RKO (cell line): ENCODE measurements around the gene LRFN4.
A peak's percentile ranks its signal among the peaks of the same experiment; 100 is the strongest.

ENCODE experiments used
- DNase-seq: peaks from one replicate; pipeline ENCODE4 v3.0.0-alpha.2; 2016; ENCODE audit warnings: low spot score

Gene LRFN4

DNA sequence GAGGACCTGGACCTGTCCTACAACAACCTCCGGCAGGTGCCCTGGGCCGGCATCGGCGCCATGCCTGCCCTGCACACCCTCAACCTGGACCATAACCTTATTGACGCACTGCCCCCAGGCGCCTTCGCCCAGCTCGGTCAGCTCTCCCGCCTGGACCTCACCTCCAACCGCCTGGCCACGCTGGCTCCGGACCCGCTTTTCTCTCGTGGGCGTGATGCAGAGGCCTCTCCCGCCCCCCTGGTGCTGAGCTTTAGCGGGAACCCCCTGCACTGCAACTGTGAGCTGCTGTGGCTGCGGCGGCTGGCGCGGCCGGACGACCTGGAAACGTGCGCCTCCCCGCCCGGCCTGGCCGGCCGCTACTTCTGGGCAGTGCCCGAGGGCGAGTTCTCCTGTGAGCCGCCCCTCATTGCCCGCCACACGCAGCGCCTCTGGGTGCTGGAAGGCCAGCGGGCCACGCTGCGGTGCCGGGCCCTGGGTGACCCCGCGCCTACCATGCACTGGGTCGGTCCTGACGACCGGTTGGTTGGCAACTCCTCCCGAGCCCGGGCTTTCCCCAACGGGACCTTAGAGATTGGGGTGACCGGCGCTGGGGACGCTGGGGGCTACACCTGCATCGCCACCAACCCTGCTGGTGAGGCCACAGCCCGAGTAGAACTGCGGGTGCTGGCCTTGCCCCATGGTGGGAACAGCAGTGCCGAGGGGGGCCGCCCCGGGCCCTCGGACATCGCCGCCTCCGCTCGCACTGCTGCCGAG lies 1.5 kb downstream of the LRFN4 start:
- DNase-seq, result no peak

- DNase-seq, result no peak
Observed at GRCh38 chr11:66858939-66859685, 2.2 kb downstream of the LRFN4 start.

DNA sequence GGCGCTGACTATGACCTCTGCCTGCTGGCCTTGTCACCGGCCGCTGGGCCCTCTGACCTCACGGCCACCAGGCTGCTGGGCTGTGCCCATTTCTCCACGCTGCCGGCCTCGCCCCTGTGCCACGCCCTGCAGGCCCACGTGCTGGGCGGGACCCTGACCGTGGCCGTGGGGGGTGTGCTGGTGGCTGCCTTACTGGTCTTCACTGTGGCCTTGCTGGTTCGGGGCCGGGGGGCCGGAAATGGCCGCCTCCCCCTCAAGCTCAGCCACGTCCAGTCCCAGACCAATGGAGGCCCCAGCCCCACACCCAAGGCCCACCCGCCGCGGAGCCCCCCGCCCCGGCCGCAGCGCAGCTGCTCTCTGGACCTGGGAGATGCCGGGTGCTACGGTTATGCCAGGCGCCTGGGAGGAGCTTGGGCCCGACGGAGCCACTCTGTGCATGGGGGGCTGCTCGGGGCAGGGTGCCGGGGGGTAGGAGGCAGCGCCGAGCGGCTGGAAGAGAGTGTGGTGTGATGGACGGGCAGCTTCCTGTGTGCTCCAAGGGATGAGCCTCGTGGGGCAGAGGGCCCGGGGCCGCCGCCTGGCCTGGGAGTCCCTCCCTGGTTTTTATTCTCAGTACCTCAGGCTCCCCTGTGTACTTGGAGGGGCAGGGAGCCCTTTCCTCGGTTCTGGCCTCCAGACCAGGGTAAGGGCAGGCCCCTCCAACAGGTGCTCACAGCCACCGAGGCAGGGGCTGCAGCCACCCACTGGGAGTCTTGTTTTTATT lies 3.0 kb downstream of the LRFN4 start:
- no peak for DNase-seq

DNA sequence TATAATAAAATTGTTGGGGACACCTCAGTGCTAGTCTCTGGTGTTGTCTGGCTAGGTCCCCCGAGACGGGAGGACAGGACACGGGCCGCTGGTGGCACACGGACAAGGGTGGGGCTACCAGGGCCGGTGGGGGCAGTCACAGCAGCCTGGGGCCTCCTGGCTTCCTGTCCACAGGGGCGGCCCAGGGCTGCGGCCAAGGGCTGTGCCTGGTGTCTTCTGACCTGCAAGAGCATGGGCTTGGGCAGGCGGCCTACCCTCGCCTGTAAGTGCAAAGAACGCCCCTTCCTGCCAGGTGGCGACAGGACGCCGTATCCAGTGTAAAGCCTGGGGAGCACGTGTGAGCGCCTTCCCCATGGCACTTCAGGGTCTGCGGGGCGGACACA lies 3.6 kb downstream of the LRFN4 start:
- DNase-seq, result no peak

DNA sequence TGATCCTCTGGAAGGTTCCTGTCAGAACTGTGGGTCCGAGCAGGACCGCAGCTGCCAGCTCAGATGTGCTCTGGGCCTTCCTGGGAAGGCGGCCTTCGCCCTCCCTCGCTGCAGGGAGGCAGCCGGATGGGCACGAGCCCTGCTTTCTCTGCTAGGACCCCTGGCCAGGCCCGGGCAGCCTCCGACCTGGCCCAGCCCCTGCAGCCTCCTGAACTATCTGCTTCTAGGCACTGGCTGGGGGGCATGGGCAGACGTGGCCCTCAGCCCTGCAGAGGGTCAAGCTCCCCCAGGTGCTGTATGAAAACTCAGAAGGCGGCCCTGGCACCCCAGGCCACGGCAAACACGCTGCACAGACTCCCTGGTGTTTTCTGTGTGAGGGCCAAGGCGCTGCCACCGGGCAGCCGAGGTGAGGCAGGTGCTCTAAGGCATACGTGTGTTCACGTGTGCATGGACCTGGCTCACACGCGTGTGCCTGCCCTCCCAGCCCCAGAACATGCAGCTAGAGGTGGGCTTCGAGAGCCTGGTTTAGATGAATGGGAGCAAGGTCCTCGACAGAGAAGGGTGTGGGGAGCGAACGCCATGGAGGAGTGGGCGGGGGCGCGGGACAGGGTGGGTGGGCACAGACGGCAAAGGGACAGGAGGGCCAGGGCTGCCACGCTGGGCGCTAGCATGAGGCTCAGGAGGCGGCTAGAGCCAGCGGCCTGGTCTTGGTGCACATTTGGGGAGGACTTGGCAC lies 4.3 kb downstream of the LRFN4 start:
- no peak for DNase-seq

DNA sequence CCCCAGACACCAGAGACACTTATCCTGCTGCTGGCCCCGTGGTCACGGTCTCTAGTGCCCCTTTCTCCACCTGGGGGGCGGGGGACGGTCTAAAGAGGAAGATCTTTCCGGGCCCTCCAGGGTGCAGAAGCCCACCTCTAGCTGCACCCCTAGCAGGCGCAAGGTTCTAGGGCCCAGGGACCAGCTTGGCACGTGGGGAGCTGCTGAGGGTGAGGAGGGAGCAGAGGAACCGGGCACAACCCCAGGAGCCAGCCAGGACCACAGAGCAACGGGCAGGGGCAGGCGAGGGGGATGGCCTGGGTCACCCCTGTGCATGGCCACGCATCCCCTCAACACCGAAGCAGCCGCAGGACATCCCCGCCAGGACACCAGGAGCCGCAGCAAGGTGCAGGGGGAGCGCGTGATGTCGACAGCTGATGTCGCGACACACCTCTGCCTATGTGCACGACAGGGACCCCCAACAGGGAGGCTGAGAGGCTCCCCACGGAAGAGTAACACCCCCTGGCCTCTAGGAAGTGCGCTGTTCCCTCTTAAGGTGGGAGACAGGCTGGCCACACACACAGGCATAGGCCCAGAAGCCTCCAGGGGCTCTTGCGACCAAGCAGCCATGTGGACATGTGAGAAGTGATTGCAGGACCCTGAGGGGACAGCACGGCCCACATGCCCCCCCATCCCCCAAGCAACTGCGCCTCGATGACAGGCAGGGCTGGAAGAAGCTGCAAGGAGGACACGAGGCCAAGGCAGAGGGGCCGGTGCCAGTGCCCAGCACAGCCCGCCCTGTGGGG lies 5.1 kb downstream of the LRFN4 start:
- no peak for DNase-seq

GRCh38 chr11:66862559-66863037 lies 5.7 kb downstream of the LRFN4 start:
- DNase-seq, result no peak

GRCh38 chr11:66863428-66864125 lies 6.7 kb downstream of the LRFN4 start:
- DNase-seq, result no peak

DNA sequence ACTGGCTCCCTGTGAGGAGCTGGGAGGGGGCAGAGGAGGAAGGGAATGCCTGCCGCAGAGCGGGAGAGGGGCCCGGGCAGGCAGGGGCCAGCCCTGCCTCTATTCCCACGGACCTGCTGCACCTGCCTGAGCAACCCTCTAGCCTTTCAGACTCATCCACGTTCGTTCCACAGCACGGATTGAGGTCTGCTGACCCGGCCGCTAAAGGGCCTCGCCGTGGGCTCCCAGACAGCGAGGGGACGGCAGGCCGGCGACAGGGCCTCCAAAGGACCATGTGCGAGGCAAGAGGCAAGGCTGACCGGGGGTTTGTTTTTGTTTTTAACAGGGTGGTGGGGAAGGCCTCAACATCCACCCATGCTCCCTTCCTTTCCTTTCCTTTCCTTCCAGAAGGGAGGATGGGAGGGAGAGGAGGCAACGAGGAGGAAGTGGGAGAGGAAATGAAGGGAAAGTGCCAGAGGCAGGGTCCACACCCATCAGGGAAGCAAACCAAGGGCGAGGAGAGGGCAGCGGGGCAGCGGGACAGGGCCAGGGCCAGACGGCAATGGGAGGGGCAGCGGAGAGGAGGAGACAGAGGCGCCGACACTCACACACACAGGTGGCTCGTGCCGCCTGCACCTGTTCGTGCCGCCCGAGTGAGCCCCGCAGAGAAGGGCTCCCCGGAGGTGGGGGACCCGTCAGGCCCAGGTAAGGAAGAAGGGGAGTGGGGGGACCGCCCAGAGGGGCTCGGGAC lies 7.5 kb downstream of the LRFN4 start:
- no peak for DNase-seq

GRCh38 chr11:66864924-66865697 lies 8.2 kb downstream of the LRFN4 start:
- peak; percentile 23 for DNase-seq

DNA sequence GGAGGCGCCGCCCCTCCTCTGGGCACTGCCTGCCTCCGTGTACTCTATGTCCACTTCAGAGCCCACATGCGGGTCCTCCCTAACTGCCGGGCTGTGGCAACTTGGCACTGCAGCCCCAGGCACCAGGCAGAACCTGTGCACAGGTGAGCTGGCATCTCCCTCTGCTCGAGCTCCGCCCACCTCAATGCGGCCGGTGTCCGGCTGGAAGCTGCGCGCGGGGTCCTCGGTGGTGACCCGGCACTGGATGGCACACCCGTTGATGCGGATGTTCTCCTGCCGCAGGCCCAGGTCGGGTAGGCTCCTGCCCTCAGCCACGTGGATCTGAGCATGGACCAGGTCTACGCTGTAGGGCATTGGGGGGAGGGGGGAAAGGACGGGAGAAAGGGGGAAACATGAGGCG lies 9.1 kb downstream of the LRFN4 start:
- DNase-seq, result no peak

- DNase-seq, result no peak
Observed at GRCh38 chr11:66866511-66866986, 9.7 kb downstream of the LRFN4 start.

GRCh38 chr11:66867425-66868040 lies 10.7 kb downstream of the LRFN4 start:
- DNase-seq, result no peak

GRCh38 chr11:66868082-66868725 lies 11.3 kb downstream of the LRFN4 start:
- no peak for DNase-seq

DNA sequence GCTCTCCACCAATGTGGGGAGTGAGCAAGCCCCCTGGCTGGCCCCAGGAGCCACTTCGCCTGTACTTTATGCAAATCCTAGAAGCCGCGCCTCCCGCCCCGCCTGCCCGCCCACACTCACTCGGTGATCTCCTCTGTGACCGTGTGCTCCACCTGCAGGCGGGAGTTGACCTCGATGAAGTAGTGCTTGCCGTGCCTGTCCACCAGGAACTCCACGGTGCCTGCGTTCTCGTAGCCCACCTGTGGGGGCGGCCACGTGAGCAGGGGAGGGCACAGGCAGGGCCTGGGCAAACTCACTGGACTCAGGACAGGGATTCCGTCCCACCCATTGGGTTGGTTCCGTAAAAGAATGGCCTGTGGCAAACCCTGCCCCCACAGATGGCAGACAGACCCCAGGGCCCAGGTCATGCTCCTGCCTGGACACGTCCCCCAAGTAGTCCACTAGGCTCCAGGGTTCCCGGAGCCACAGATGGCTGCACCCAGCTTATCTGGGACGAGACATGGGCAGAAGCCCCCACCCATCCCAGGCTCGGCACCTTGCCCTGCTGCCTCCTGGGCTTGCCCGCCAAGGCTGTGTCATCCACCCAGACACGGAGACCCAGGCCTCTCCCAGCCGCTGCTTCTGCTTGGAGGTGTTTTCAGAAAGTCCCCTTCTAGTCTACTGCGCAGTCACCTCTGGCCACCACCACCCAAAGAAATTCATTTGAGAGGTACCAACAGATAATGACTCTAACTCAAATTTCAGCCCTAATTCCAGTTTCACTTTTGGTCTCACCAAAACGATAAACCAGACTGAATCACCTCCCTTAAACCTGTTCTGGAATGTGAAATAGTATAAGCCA lies 12.1 kb downstream of the LRFN4 start:
- DNase-seq, result peak; percentile 70

DNA sequence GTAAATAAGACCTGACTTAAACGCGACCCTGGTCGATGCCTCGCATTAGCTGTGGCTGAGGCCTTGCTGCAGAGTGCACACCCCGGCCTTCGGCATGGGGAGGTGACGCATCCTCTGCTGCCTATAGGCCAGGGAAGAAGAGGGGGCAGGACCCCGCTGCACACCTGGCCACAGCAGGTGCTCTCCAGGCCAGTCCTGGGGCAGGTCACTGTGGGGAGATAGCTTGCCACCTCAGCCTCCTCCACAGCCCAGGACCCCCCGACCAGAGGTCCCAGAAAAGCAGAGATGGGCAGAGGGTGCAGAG lies 12.7 kb downstream of the LRFN4 start:
- no peak for DNase-seq

DNA sequence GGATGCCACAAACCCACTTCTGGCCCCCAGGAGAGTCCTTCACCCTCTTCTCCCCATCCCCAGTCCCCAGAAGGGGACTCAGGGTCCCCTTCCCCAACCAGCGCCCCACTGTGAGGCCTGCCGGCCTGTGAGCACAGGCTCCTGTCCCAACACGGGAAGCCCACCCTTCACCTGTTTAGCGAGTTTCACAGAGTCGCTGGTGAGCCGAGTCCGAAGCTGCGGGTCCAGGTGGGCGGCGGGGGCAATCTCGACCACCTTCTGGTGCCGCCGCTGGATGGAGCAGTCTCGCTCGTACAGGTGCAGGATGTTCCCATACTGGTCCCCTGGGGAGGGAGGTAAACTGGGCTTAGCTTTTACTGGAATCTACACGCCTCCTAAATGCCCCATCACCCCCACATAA lies 13.3 kb downstream of the LRFN4 start:
- DNase-seq, result no peak
